OCI-LY1 (cell line): ENCODE data around the gene RASGRF2.

Source experiments
- EZH2 ChIP-seq: fragments of 200-600 bp; sonication (generic), shearing (Covaris generic); IDR thresholded peaks from 2 replicates; pipeline ENCODE4 v1.8.0; 2017; ENCODE audit warnings: borderline replicate concordance, mixed run types, mild to moderate bottlenecking, antibody characterized with exemption, low read length, moderate library complexity, mixed read lengths
- TF ChIP-seq, protein P1 (sequence below): fragments of 200-600 bp; sonication (generic), shearing (Covaris generic); IDR thresholded peaks from 2 replicates; pipeline ENCODE4 v1.5.1; 2017; ENCODE audit warnings: mild to moderate bottlenecking, antibody characterized with exemption, low read length, moderate library complexity, mixed read lengths

DNA sequence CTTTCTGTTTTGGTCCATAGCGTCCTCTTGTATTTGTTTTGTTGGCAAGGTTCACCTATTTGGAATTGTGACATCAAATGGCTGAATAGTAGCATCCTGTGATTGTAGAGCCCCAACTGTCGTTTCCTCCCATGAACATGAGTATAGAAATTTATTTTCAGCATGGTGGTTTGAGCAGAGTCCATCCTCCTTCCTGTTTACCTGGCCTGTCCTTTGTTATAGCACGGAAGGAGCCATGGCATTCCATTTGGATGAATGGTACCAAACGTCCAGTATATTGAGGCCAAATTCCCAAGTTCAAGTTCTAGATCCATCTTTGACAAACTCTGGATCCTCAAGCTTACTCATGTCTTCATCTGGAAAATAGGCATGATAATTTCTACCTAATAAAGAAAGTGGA, 16.8 kb downstream of the RASGRF2 start:
- TF ChIP-seq EZH2 = no peak
- TF ChIP-seq, protein P1, sequence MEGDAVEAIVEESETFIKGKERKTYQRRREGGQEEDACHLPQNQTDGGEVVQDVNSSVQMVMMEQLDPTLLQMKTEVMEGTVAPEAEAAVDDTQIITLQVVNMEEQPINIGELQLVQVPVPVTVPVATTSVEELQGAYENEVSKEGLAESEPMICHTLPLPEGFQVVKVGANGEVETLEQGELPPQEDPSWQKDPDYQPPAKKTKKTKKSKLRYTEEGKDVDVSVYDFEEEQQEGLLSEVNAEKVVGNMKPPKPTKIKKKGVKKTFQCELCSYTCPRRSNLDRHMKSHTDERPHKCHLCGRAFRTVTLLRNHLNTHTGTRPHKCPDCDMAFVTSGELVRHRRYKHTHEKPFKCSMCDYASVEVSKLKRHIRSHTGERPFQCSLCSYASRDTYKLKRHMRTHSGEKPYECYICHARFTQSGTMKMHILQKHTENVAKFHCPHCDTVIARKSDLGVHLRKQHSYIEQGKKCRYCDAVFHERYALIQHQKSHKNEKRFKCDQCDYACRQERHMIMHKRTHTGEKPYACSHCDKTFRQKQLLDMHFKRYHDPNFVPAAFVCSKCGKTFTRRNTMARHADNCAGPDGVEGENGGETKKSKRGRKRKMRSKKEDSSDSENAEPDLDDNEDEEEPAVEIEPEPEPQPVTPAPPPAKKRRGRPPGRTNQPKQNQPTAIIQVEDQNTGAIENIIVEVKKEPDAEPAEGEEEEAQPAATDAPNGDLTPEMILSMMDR = no peak
